A549 (cell line): ENCODE data around the gene TEX22.

Experiments used
- EP300 ChIP-seq, 2 experiments: fragments of >200 bp; sonication (Bioruptor Twin); formaldehyde crosslinking; IDR thresholded peaks; 2 replicates in 1 of 2; 3 replicates in 1 of 2; pipeline ENCODE4 v1.6.1; 2016 to 2017
- HDAC2 ChIP-seq: fragments of 200-600 bp; sonication (generic); IDR thresholded peaks from 2 replicates; pipeline ENCODE4 v1.6.1; 2016
- NFE2L2 ChIP-seq: fragments of 150-350 bp; conservative IDR thresholded peaks from 2 replicates; pipeline ENCODE4 v1.6.1; 2014; ENCODE audit warnings: low read length
- POLR2A ChIP-seq: IDR thresholded peaks from 2 replicates; pipeline ENCODE4 v1.6.1; 2012; ENCODE audit warnings: mild to moderate bottlenecking, low read length
- SMC3 ChIP-seq: fragments of >200 bp; sonication (Bioruptor Twin); formaldehyde crosslinking; IDR thresholded peaks from 3 replicates; pipeline ENCODE4 v1.6.1; 2018; ENCODE audit warnings: inconsistent platforms
- ZFP36 ChIP-seq: fragments of 450-650 bp; IDR thresholded peaks from 2 replicates; pipeline ENCODE4 v1.6.1; 2014; ENCODE audit warnings: borderline replicate concordance; ENCODE audit not compliant: partially characterized antibody
- ZSCAN20 ChIP-seq: fragments of 250-450 bp; sonication (Bioruptor Pico); IDR thresholded peaks from 2 replicates; pipeline ENCODE4 v1.8.0; 2022; ENCODE audit warnings: mild to moderate bottlenecking, moderate library complexity
- TF ChIP-seq, protein P1 (sequence below): IDR thresholded peaks from 2 replicates; pipeline ENCODE4 v1.6.1; 2012
- TF ChIP-seq, protein P2 (sequence below): fragments of >200 bp; sonication (Bioruptor Twin); formaldehyde crosslinking; IDR thresholded peaks from 3 replicates; pipeline ENCODE4 v1.5.1; 2016

DNA sequence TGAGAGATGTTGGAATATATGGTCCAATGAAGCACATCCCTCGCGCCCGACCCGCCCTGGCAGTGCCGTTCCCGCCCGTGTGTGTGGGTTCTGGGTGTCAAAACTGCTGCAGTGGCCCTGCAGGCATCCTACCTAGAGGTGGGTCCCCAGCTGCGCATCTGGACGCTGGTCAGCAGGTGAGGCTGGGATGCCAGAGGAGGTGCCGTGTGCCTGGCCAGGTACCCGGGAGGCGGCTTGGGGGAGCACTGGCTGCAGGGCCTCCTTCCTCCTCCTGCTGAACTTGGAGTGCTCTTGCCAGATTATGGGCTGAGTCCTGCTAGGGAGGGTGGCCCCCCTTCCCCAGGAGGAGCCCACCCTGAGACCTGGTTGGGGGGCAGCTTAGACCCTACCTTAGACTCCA lies 26.5 kb downstream of the TEX22 start:
- TF ChIP-seq, protein P1, sequence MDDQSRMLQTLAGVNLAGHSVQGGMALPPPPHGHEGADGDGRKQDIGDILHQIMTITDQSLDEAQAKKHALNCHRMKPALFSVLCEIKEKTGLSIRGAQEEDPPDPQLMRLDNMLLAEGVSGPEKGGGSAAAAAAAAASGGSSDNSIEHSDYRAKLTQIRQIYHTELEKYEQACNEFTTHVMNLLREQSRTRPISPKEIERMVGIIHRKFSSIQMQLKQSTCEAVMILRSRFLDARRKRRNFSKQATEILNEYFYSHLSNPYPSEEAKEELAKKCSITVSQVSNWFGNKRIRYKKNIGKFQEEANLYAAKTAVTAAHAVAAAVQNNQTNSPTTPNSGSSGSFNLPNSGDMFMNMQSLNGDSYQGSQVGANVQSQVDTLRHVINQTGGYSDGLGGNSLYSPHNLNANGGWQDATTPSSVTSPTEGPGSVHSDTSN: no peak
- TF ChIP-seq SMC3 (no peak), POLR2A (no peak), ZSCAN20 (no peak), EP300 (IDR thresholded peaks at IDR 0.05) (no peak), ZFP36 (no peak), HDAC2 (no peak), NFE2L2 (no peak)
- TF ChIP-seq, protein P2, sequence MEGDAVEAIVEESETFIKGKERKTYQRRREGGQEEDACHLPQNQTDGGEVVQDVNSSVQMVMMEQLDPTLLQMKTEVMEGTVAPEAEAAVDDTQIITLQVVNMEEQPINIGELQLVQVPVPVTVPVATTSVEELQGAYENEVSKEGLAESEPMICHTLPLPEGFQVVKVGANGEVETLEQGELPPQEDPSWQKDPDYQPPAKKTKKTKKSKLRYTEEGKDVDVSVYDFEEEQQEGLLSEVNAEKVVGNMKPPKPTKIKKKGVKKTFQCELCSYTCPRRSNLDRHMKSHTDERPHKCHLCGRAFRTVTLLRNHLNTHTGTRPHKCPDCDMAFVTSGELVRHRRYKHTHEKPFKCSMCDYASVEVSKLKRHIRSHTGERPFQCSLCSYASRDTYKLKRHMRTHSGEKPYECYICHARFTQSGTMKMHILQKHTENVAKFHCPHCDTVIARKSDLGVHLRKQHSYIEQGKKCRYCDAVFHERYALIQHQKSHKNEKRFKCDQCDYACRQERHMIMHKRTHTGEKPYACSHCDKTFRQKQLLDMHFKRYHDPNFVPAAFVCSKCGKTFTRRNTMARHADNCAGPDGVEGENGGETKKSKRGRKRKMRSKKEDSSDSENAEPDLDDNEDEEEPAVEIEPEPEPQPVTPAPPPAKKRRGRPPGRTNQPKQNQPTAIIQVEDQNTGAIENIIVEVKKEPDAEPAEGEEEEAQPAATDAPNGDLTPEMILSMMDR: no peak
